SK-N-SH (cell line): ENCODE data around the gene CDK5. TPM values are rescaled to one million over a fixed set of nuclear protein-coding genes. Genes with fewer than 3 reads are reported as not detected.
A peak's percentile ranks its signal among the peaks of the same experiment; 100 is the strongest.

Experiments used
- CTCF ChIA-PET: fragments of 300-600, 350-600 bp; formaldehyde crosslinking; extraction: SDS; loops from one replicate; lab custom pipeline; 2021; lab: Yijun Ruan, JAX
- POLR2A ChIA-PET: fragments of 350-600 bp; sonication (Branson Sonifier 250); formaldehyde crosslinking; extraction: SDS; loops from one replicate; lab custom pipeline; 2020; ENCODE audit warnings: antibody characterized with exemption, inconsistent platforms; lab: Yijun Ruan, JAX
- DNase-seq: peaks from one replicate; pipeline ENCODE4 v3.0.0; 2012
- H2AFZ ChIP-seq: fragments of 200-600 bp; sonication (generic); 2 replicates; pipeline ENCODE4 v1.8.1; 2016; ENCODE audit warnings: antibody characterized with exemption, mild to moderate bottlenecking, low read depth
- H3F3A ChIP-seq: fragments of 200-600 bp; sonication (generic); replicated peaks from 2 replicates; pipeline ENCODE3; 2016; ENCODE audit warnings: antibody characterized with exemption, mild to moderate bottlenecking; ENCODE audit not compliant: insufficient read depth
- H3K27ac ChIP-seq, 2 experiments: fragments of 200-500 bp in 1 of 2; fragments of 200-600 bp in 1 of 2; sonication (Bioruptor generic) in 1 of 2; sonication (generic), shearing (Covaris generic) in 1 of 2; 2 replicates each; pipeline versions ENCODE4 v1.5.1 to v1.6.1; 2014 to 2016; ENCODE audit warnings: low read depth in 2 of 2, inconsistent platforms in 1 of 2, low read length in 1 of 2, mild to moderate bottlenecking in 1 of 2, mixed read lengths in 1 of 2
- H3K27me3 ChIP-seq: fragments of 200-600 bp; sonication (generic), shearing (Covaris generic); 2 replicates; pipeline ENCODE4 v1.6.1; 2016; ENCODE audit warnings: mixed run types; ENCODE audit not compliant: insufficient read depth
- H3K36me3 ChIP-seq, 2 experiments: fragments of 200-500 bp in 1 of 2; fragments of 200-600 bp in 1 of 2; sonication (Bioruptor generic) in 1 of 2; sonication (generic) in 1 of 2; replicated peaks in 1 of 2; 2 replicates each; pipeline versions ENCODE3 to v1.5.1; 2014 to 2016; ENCODE audit warnings: low read length in 1 of 2, mild to moderate bottlenecking in 1 of 2; ENCODE audit not compliant: insufficient read depth in 2 of 2, control insufficient read depth in 1 of 2
- H3K4me1 ChIP-seq, 2 experiments: fragments of 200-500 bp in 1 of 2; fragments of 200-600 bp in 1 of 2; sonication (Bioruptor generic) in 1 of 2; sonication (generic), shearing (Covaris generic) in 1 of 2; 2 replicates each; pipeline versions ENCODE4 v1.5.1 to v1.6.1; 2014 to 2016; ENCODE audit warnings: low read depth in 1 of 2, low read length in 1 of 2, mixed run types in 1 of 2; ENCODE audit not compliant: insufficient read depth in 2 of 2, control insufficient read depth in 1 of 2
- H3K4me2 ChIP-seq: fragments of 200-600 bp; sonication (generic), shearing (Covaris generic); 2 replicates; pipeline ENCODE4 v1.6.1; 2017; ENCODE audit warnings: mixed run types
- H3K4me3 ChIP-seq, 2 experiments: fragments of 200-500 bp in 1 of 2; fragments of 200-600 bp in 1 of 2; sonication (Bioruptor generic) in 1 of 2; sonication (generic), shearing (Covaris generic) in 1 of 2; 2 replicates each; pipeline versions ENCODE4 v1.5.1 to v1.8.1; 2014 to 2016; ENCODE audit warnings: low read depth in 2 of 2, inconsistent platforms in 1 of 2, low read length in 1 of 2, mild to moderate bottlenecking in 1 of 2, mixed read lengths in 1 of 2, moderate library complexity in 1 of 2
- H3K79me2 ChIP-seq: fragments of 200-600 bp; sonication (generic); 2 replicates; pipeline ENCODE4 v1.8.1; 2017; ENCODE audit warnings: mild to moderate bottlenecking; ENCODE audit not compliant: insufficient read depth
- H3K9ac ChIP-seq: fragments of 200-600 bp; sonication (generic); 2 replicates; pipeline ENCODE4 v1.6.1; 2017; ENCODE audit warnings: mixed run types
- H3K9me2 ChIP-seq: fragments of 200-600 bp; sonication (generic); 2 replicates; pipeline ENCODE4 v1.6.1; 2017; ENCODE audit warnings: mixed run types
- H3K9me3 ChIP-seq: fragments of 200-600 bp; sonication (generic); 2 replicates; pipeline ENCODE4 v1.6.1; 2017; ENCODE audit warnings: mixed run types, mild to moderate bottlenecking, moderate library complexity
- H4K20me1 ChIP-seq: fragments of 200-600 bp; sonication (generic); 2 replicates; pipeline ENCODE4 v1.6.1; 2017; ENCODE audit warnings: mild to moderate bottlenecking, mixed run types; ENCODE audit not compliant: insufficient read depth
- CHD2 ChIP-seq: fragments of 150-350 bp; IDR thresholded peaks from 2 replicates; pipeline ENCODE4 v1.6.1; 2018; ENCODE audit warnings: low read length; ENCODE audit not compliant: partially characterized antibody
- EP300 ChIP-seq, 2 experiments: IDR thresholded peaks; 2 replicates each; pipeline versions ENCODE4 v1.4.0 to v1.6.1; 2012; ENCODE audit warnings: borderline replicate concordance in 1 of 2, low read depth in 1 of 2, low read length in 1 of 2
- FOSL2 ChIP-seq: IDR thresholded peaks from 2 replicates; pipeline ENCODE4 v1.4.0; 2012; ENCODE audit warnings: low read depth, mild to moderate bottlenecking, moderate library complexity, borderline replicate concordance
- FOXJ3 ChIP-seq: sonication (generic); formaldehyde crosslinking; IDR thresholded peaks from 2 replicates; pipeline ENCODE4 v1.5.1; 2020; ENCODE audit warnings: mild to moderate bottlenecking, missing genetic modification reagents
- GATA2 ChIP-seq: sonication (generic); formaldehyde crosslinking; IDR thresholded peaks from 2 replicates; pipeline ENCODE4 v1.5.0; 2020; ENCODE audit warnings: mild to moderate bottlenecking, missing genetic modification reagents
- POLR2AphosphoS5 ChIP-seq: IDR thresholded peaks from 2 replicates; pipeline ENCODE4 v1.6.1; 2012; ENCODE audit warnings: low read depth, low read length
- SIN3A ChIP-seq: IDR thresholded peaks from 2 replicates; pipeline ENCODE4 v1.6.1; 2012; ENCODE audit warnings: low read depth, mild to moderate bottlenecking, low read length, moderate library complexity, borderline replicate concordance
- SMC3 ChIP-seq: IDR thresholded peaks from 2 replicates; pipeline ENCODE4 v1.6.1; 2012; ENCODE audit warnings: low read depth, low read length, improper control_type of control experiment
- TCF12 ChIP-seq: IDR thresholded peaks from 2 replicates; pipeline ENCODE4 v1.4.0; 2012
- YY1 ChIP-seq: IDR thresholded peaks from 2 replicates; pipeline ENCODE4 v1.4.0; 2012; ENCODE audit warnings: low read depth, mild to moderate bottlenecking
- WGBS: methylation state at CpG from one replicate; pipeline ENCODE4 v1.1.6; 2017; ENCODE audit warnings: low lambda C conversion rate; 5-methylcytosine and 5-hydroxymethylcytosine counted together
- polyA plus RNA-seq, 3 experiments: library from polyadenylated mRNA; depleted of rRNA; stranded (reverse); fragments of >200 nt; gene quantifications; 2 replicates each; pipeline ENCODE4 v1.2.3, GENCODE V29; 2012
- TF ChIP-seq, protein P1 (sequence below): fragments of 200-600 bp; sonication (generic); IDR thresholded peaks from 2 replicates; pipeline ENCODE4 v1.6.1; 2017; ENCODE audit warnings: antibody characterized with exemption, mild to moderate bottlenecking, moderate library complexity
- TF ChIP-seq, protein P2 (sequence below): IDR thresholded peaks from 2 replicates; pipeline ENCODE4; 2012
- TF ChIP-seq, protein P3 (sequence below): IDR thresholded peaks from 2 replicates; pipeline ENCODE4 v1.4.0; 2012; ENCODE audit warnings: low read depth, borderline replicate concordance
- TF ChIP-seq, protein P4 (sequence below): fragments of 150-350 bp; IDR thresholded peaks from 2 replicates; pipeline ENCODE4 v1.6.1; 2016; ENCODE audit warnings: mild to moderate bottlenecking, low read depth, low read length
- TF ChIP-seq, protein P5 (sequence below): IDR thresholded peaks from 2 replicates; pipeline ENCODE4 v1.4.0; 2012; ENCODE audit warnings: low read depth, borderline replicate concordance
- TF ChIP-seq, protein P6 (sequence below): IDR thresholded peaks from 2 replicates; pipeline ENCODE4 v1.4.0; 2012; ENCODE audit warnings: low read depth
- TF ChIP-seq, protein P7 (sequence below): fragments of 150-350 bp; IDR thresholded peaks from 2 replicates; pipeline ENCODE4 v1.6.1; 2017; ENCODE audit warnings: antibody characterized with exemption, low read length, low read depth, borderline replicate concordance
- TF ChIP-seq, protein P8 (sequence below): IDR thresholded peaks from 2 replicates; pipeline ENCODE4 v1.6.1; 2012; ENCODE audit warnings: mild to moderate bottlenecking, low read depth, low read length, moderate library complexity

Gene CDK5
- polyA plus RNA-seq, 1 of the 3 experiments (the other 2 are of a cell fraction) = 125 TPM

DNA sequence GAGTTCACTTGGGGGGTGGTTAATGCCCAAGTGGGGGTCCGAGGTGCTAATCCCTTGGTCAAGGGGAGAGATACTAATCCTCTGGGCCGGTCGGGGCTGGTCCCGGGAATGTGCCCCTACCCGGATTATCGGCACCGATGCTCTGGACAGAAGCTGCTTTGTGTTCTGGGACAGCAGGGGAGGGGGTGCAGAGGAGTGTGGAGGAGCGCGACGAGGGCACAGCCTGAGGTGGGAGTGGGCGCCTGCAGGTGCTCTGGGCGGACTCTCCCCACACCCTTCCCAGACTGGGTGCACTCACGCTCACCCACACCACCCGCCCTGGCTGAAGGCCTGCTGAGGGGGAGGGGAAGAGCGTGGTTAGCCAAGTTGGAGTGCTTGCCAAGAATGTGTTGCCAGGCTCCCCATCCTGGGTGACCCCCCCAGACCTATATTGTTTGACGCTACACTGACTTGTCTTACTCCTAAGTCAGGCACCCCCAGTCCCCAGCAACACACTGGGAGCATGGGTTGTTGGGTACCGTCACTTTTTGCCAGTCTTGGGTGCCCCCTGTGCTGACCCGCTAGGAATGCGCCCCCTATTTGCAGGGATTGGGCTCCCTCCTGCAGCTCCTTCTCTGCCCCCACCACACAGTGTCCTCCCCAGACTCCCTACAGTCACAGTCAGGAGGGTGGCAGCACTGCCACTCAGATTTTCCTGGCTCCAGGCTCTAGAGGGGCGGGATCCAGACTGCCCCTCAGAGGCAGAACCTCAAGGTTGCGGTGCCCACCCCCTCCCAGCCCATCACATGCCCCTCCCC lies 2.9 kb upstream of the CDK5 start:
- no peaks in the 10 kb centered on the region for H3K9me3 ChIP-seq
- peaks cover 77% of the 10 kb centered on the region for H3K79me2 ChIP-seq
- peaks cover 25 to 33% of the 10 kb centered on the region in 2 experiments for H3K36me3 ChIP-seq
- peak overlapping the region; percentile 85 for H3K4me2 ChIP-seq
- ChIA-PET POLR2A (interaction anchor here (0.7 to 1.5 kb wide), 4 partner anchors 20 to 90 kb away, joined by 3 to 7 read pairs (median 5); partner anchors contain the start of genes ABCB8 and FASTK), CTCF (interaction anchor here (0.6 to 12.2 kb wide), 29 partner anchors 12 to 183 kb away, joined by 3 to 126 read pairs (median 4); partner anchors contain the start of genes ABCB8, ASIC3, FASTK and TMUB1)
- no peaks in the 10 kb centered on the region for H3K27me3 ChIP-seq
- peak overlapping the region; percentile 66 to 99 for H3K4me3 ChIP-seq
- no peaks in the 10 kb centered on the region for H3K9me2 ChIP-seq
- 3% methylated on average over 16 of the region's 21 CpGs for WGBS
- peak overlapping the region; percentile 95 to 99 for H3K27ac ChIP-seq
- H2AFZ ChIP-seq = no peak overlapping the region
- H3K9ac ChIP-seq = peak overlapping the region; percentile 84
- peaks cover 28 to 49% of the 10 kb centered on the region in 2 experiments for H3K4me1 ChIP-seq
- H3F3A ChIP-seq = no peaks in the 10 kb centered on the region
- H4K20me1 ChIP-seq = peaks cover 40% of the 10 kb centered on the region
- DNase-seq = peak; percentile 80
- TF ChIP-seq EP300 (IDR thresholded peaks at IDR 0.05; ENCODE audit: borderline replicate concordance in 1 of 2, low read depth in 1 of 2, low read length in 1 of 2) = no peak
- TF ChIP-seq TCF12 = peak; percentile 42; the same call in 1 of the 2 replicates
- TF ChIP-seq, protein P1, sequence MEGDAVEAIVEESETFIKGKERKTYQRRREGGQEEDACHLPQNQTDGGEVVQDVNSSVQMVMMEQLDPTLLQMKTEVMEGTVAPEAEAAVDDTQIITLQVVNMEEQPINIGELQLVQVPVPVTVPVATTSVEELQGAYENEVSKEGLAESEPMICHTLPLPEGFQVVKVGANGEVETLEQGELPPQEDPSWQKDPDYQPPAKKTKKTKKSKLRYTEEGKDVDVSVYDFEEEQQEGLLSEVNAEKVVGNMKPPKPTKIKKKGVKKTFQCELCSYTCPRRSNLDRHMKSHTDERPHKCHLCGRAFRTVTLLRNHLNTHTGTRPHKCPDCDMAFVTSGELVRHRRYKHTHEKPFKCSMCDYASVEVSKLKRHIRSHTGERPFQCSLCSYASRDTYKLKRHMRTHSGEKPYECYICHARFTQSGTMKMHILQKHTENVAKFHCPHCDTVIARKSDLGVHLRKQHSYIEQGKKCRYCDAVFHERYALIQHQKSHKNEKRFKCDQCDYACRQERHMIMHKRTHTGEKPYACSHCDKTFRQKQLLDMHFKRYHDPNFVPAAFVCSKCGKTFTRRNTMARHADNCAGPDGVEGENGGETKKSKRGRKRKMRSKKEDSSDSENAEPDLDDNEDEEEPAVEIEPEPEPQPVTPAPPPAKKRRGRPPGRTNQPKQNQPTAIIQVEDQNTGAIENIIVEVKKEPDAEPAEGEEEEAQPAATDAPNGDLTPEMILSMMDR = peak; percentile 43
- TF ChIP-seq, protein P2, sequence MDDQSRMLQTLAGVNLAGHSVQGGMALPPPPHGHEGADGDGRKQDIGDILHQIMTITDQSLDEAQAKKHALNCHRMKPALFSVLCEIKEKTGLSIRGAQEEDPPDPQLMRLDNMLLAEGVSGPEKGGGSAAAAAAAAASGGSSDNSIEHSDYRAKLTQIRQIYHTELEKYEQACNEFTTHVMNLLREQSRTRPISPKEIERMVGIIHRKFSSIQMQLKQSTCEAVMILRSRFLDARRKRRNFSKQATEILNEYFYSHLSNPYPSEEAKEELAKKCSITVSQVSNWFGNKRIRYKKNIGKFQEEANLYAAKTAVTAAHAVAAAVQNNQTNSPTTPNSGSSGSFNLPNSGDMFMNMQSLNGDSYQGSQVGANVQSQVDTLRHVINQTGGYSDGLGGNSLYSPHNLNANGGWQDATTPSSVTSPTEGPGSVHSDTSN = peak; percentile 38; the same call in 1 of the 2 replicates
- no peak for TF ChIP-seq FOSL2
- TF ChIP-seq SIN3A = no peak
- TF ChIP-seq, protein P3, sequence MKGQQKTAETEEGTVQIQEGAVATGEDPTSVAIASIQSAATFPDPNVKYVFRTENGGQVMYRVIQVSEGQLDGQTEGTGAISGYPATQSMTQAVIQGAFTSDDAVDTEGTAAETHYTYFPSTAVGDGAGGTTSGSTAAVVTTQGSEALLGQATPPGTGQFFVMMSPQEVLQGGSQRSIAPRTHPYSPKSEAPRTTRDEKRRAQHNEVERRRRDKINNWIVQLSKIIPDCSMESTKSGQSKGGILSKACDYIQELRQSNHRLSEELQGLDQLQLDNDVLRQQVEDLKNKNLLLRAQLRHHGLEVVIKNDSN = no peak
- no peak for TF ChIP-seq FOXJ3 (CRISPR knock-in tag)
- TF ChIP-seq, protein P4, sequence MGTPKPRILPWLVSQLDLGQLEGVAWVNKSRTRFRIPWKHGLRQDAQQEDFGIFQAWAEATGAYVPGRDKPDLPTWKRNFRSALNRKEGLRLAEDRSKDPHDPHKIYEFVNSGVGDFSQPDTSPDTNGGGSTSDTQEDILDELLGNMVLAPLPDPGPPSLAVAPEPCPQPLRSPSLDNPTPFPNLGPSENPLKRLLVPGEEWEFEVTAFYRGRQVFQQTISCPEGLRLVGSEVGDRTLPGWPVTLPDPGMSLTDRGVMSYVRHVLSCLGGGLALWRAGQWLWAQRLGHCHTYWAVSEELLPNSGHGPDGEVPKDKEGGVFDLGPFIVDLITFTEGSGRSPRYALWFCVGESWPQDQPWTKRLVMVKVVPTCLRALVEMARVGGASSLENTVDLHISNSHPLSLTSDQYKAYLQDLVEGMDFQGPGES = no peak
- TF ChIP-seq, protein P5, sequence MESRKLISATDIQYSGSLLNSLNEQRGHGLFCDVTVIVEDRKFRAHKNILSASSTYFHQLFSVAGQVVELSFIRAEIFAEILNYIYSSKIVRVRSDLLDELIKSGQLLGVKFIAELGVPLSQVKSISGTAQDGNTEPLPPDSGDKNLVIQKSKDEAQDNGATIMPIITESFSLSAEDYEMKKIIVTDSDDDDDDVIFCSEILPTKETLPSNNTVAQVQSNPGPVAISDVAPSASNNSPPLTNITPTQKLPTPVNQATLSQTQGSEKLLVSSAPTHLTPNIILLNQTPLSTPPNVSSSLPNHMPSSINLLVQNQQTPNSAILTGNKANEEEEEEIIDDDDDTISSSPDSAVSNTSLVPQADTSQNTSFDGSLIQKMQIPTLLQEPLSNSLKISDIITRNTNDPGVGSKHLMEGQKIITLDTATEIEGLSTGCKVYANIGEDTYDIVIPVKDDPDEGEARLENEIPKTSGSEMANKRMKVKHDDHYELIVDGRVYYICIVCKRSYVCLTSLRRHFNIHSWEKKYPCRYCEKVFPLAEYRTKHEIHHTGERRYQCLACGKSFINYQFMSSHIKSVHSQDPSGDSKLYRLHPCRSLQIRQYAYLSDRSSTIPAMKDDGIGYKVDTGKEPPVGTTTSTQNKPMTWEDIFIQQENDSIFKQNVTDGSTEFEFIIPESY = no peak
- peak; percentile 82 for TF ChIP-seq CHD2
- TF ChIP-seq, protein P6, sequence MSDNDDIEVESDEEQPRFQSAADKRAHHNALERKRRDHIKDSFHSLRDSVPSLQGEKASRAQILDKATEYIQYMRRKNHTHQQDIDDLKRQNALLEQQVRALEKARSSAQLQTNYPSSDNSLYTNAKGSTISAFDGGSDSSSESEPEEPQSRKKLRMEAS = peak; percentile 65
- no peak for TF ChIP-seq GATA2 (CRISPR knock-in tag)
- TF ChIP-seq, protein P7, sequence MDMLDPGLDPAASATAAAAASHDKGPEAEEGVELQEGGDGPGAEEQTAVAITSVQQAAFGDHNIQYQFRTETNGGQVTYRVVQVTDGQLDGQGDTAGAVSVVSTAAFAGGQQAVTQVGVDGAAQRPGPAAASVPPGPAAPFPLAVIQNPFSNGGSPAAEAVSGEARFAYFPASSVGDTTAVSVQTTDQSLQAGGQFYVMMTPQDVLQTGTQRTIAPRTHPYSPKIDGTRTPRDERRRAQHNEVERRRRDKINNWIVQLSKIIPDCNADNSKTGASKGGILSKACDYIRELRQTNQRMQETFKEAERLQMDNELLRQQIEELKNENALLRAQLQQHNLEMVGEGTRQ = no peak
- TF ChIP-seq, protein P8, sequence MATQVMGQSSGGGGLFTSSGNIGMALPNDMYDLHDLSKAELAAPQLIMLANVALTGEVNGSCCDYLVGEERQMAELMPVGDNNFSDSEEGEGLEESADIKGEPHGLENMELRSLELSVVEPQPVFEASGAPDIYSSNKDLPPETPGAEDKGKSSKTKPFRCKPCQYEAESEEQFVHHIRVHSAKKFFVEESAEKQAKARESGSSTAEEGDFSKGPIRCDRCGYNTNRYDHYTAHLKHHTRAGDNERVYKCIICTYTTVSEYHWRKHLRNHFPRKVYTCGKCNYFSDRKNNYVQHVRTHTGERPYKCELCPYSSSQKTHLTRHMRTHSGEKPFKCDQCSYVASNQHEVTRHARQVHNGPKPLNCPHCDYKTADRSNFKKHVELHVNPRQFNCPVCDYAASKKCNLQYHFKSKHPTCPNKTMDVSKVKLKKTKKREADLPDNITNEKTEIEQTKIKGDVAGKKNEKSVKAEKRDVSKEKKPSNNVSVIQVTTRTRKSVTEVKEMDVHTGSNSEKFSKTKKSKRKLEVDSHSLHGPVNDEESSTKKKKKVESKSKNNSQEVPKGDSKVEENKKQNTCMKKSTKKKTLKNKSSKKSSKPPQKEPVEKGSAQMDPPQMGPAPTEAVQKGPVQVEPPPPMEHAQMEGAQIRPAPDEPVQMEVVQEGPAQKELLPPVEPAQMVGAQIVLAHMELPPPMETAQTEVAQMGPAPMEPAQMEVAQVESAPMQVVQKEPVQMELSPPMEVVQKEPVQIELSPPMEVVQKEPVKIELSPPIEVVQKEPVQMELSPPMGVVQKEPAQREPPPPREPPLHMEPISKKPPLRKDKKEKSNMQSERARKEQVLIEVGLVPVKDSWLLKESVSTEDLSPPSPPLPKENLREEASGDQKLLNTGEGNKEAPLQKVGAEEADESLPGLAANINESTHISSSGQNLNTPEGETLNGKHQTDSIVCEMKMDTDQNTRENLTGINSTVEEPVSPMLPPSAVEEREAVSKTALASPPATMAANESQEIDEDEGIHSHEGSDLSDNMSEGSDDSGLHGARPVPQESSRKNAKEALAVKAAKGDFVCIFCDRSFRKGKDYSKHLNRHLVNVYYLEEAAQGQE = no peak
- TF ChIP-seq POLR2AphosphoS5 = peak; percentile 31; the same call in 1 of the 2 replicates
- no peak for TF ChIP-seq YY1
- peak; percentile 1; the same call in 1 of the 2 replicates for TF ChIP-seq SMC3
